NB4 (cell line): ENCODE measurements around the gene SPTBN2.

Experiments used
- DNase-seq: peaks from one replicate; pipeline ENCODE4 v3.0.0; 2010; ENCODE audit warnings: low read depth
- H3K4me3 ChIP-seq: one replicate; pipeline ENCODE4 v1.5.1; 2011; ENCODE audit warnings: mild to moderate bottlenecking, low read depth, low read length, moderate library complexity
- CTCF ChIP-seq: IDR thresholded peaks from one replicate; pipeline ENCODE4 v1.5.1; 2012; ENCODE audit warnings: low read depth, low read length
- MAX ChIP-seq: IDR thresholded peaks from 2 replicates; pipeline ENCODE4 v1.6.1; 2011; ENCODE audit warnings: low read depth, low read length
- MYC ChIP-seq: IDR thresholded peaks from 2 replicates; pipeline ENCODE4 v1.6.1; 2011; ENCODE audit warnings: low read depth, low read length
- POLR2A ChIP-seq: IDR thresholded peaks from 2 replicates; pipeline ENCODE4 v1.6.1; 2011; ENCODE audit warnings: mild to moderate bottlenecking; ENCODE audit not compliant: insufficient read length; ENCODE audit errors: extremely low read depth

The SPTBN2 gene

DNA sequence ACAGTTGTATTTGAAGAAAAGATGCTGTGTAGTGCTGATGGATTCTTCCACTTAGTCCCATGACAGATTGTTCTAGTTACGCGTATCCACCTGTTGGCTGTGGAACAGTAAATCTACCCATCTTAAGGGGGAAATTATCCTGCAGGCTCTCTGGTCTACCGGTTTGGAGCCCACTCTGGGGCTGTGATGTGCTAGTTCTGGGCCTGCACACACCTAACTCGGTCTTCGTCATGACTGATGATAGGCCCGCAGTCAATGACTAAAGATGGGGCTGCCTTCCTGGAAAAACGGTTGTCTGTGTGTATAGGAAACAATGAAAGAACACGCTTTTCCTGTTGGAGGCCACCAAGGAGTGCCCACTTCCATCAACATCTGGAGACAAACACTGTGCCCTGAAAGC, 45.1 kb downstream of the SPTBN2 start:
- no peak overlapping the region for H3K4me3 ChIP-seq
- TF ChIP-seq MAX (no peak), CTCF (no peak), POLR2A (no peak), MYC (no peak)
- DNase-seq: no peak

DNA sequence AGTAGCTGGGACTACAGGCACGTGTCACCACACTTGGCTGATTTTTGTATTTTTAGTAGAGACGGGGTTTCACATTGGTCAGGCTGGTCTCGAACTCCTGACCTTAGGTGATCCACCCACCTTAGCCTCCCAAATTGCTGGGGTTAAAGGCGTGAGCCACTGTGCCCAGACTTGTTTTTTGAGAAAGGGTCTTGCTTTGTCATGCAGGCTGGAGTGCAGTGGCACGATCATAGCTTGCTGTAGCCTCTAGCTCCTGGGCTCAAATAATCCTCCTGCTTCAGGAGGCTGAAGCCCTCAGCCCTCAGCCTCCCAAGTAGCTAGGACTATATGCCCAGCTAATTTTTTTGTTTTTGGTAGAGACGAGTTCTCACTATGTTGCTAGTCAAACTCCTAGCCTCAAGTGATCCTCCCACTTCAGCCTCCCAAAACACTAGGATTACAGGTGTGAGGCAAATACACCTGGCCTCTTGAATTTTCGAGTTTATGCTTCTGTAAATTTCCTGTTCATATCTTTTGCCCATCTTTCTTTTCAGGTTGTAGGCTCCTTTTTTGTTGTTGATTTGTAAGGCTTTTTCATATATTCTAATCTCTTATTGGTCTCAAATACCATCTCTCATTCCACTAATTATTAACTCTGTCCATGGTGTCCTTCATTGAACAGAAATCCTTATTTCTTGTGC, 47.9 kb downstream of the SPTBN2 start:
- no peak for DNase-seq
- H3K4me3 ChIP-seq: no peak overlapping the region
- TF ChIP-seq CTCF: no peak
- TF ChIP-seq MAX: no peak
- TF ChIP-seq POLR2A: no peak
- no peak for TF ChIP-seq MYC

GRCh38 chr11:66677599-66678375, 51.2 kb downstream of the SPTBN2 start, which contains the start of gene RBM4B:
RBM4B (minus strand) TSS chr11:66677887; CDS start chr11:66677079, 808 bp downstream.
- H3K4me3 ChIP-seq: peak within 1 kb of the TSS; percentile 74
- peak; percentile 98 for DNase-seq
- TF ChIP-seq MYC (peak; percentile 92), CTCF (no peak), POLR2A (peak; percentile 71), MAX (peak; percentile 74)

DNA sequence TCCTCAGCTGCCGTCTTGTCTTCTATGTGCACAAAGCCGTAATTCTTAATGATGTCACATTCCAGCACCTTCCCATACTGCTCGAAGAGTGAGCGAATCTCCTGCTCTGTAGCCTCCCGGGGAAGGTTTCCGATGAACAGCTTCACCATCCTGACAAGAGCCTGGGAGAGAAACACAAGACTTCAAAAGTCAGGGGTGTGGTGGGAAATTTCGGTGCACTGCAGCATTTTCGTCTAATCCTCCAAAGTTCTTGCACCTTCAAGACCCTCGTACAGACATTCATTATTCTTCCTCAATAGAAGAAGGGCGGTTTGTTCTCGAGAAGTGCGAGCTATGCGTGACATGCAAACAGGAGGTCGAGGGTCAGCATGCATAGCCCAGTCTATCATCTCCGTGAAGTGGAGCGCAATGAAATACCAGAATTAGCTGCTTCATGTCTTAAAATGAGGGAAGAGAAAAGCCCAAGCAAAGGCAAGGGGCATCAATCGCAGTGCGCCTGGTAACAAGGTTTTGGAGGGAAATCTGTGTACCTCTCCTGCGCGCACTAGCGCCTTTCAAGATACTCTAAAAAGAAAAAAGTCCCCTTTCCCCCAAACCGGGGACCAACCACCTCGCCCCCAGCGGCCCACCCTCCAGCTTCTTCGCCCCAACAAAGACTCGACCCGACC, 52.0 kb downstream of the SPTBN2 start:
- TF ChIP-seq MAX: no peak
- TF ChIP-seq MYC: no peak
- no peak for TF ChIP-seq POLR2A
- no peak for TF ChIP-seq CTCF
- no peak for DNase-seq
- peak overlapping the region; percentile 74 for H3K4me3 ChIP-seq

GRCh38 chr11:66676282-66676919, 52.6 kb downstream of the SPTBN2 start:
- DNase-seq: peak; percentile 73
- peak overlapping the region; percentile 74 for H3K4me3 ChIP-seq
- TF ChIP-seq POLR2A: no peak
- no peak for TF ChIP-seq CTCF
- TF ChIP-seq MAX: no peak
- TF ChIP-seq MYC: no peak
